ENCODE measurements around the gene IQSEC2. TPM values are rescaled to one million over a fixed set of nuclear protein-coding genes. Genes with fewer than 3 reads are reported as not detected.

IQSEC2 gene
- total and polyA plus RNA-seq, 2 experiments from 2014 or later = 4.4 to 7.0 TPM

- Histone ChIP-seq H3K9me2 (replicated peaks; ENCODE audit: insufficient read depth) (no peaks in the 10 kb centered on the region), H2AFZ (no peak overlapping the region), H3K4me1 (ENCODE audit: insufficient read depth) (peaks cover 9% of the 10 kb centered on the region), H3K4me2 (no peak overlapping the region), H3K79me2 (no peaks in the 10 kb centered on the region), H3K27me3 (no peaks in the 10 kb centered on the region), H3K9me3 (ENCODE audit: low read depth) (no peaks in the 10 kb centered on the region), H3K4me3 (no peak overlapping the region), H3K36me3 (replicated peaks; ENCODE audit: insufficient read depth, low read depth) (no peaks in the 10 kb centered on the region), H3K27ac (no peak overlapping the region), H4K20me1 (ENCODE audit: insufficient read depth, poor library complexity, severe bottlenecking) (no peaks in the 10 kb centered on the region)
- no peak for DNase-seq (ENCODE audit: low spot score)
- 72% methylated on average over 3 of the region's 3 CpGs for WGBS (ENCODE audit: low lambda C conversion rate, missing lambda C conversion rate)
- TF ChIP-seq EZH2 (IDR thresholded peaks at IDR 0.05; ENCODE audit: borderline replicate concordance) (no peak), EZH2phosphoT487 (IDR thresholded peaks at IDR 0.05; ENCODE audit: low read depth, severe bottlenecking, unreplicated experiment) (no peak)
Observed at GRCh38 chrX:53283567-53283966, 2.2 kb upstream of the IQSEC2 start.

GRCh38 chrX:53283099-53283498 is 1.7 kb upstream of the IQSEC2 start:
- H3K36me3 ChIP-seq (replicated peaks; ENCODE audit: insufficient read depth, low read depth) = no peaks in the 10 kb centered on the region
- no peak overlapping the region for H3K27ac ChIP-seq
- 94% methylated on average over 3 of the region's 3 CpGs for WGBS (ENCODE audit: low lambda C conversion rate, missing lambda C conversion rate)
- no peaks in the 10 kb centered on the region for H3K27me3 ChIP-seq
- TF ChIP-seq EZH2phosphoT487 (IDR thresholded peaks at IDR 0.05; ENCODE audit: low read depth, severe bottlenecking, unreplicated experiment) (no peak), CTCF (IDR thresholded peaks at IDR 0.05; ENCODE audit: poor library complexity) (no peak), EZH2 (IDR thresholded peaks at IDR 0.05; ENCODE audit: borderline replicate concordance) (no peak)
- H3K79me2 ChIP-seq = no peaks in the 10 kb centered on the region
- no peak overlapping the region for H2AFZ ChIP-seq
- no peak overlapping the region for H3K4me2 ChIP-seq
- H3K4me3 ChIP-seq = no peak overlapping the region
- no peaks in the 10 kb centered on the region for H3K9me3 ChIP-seq (ENCODE audit: low read depth)
- H4K20me1 ChIP-seq (ENCODE audit: insufficient read depth, poor library complexity, severe bottlenecking) = no peaks in the 10 kb centered on the region
- DNase-seq (ENCODE audit: low spot score) = no peak
- H3K9me2 ChIP-seq (replicated peaks; ENCODE audit: insufficient read depth) = no peaks in the 10 kb centered on the region
- peaks cover 9% of the 10 kb centered on the region for H3K4me1 ChIP-seq (ENCODE audit: insufficient read depth)

GRCh38 chrX:53281963-53282695 is 745 bp upstream of the IQSEC2 start:
- Histone ChIP-seq H3K4me3 (no peak overlapping the region), H4K20me1 (ENCODE audit: insufficient read depth, poor library complexity, severe bottlenecking) (no peaks in the 10 kb centered on the region), H2AFZ (no peak overlapping the region), H3K4me2 (peak overlapping the region; percentile 73), H3K27ac (peak overlapping the region; percentile 70), H3K9me2 (replicated peaks; ENCODE audit: insufficient read depth) (no peaks in the 10 kb centered on the region), H3K36me3 (replicated peaks; ENCODE audit: insufficient read depth, low read depth) (no peaks in the 10 kb centered on the region), H3K4me1 (ENCODE audit: insufficient read depth) (peaks cover 9% of the 10 kb centered on the region), H3K27me3 (no peaks in the 10 kb centered on the region), H3K9me3 (ENCODE audit: low read depth) (no peaks in the 10 kb centered on the region), H3K79me2 (no peaks in the 10 kb centered on the region)
- WGBS (ENCODE audit: low lambda C conversion rate, missing lambda C conversion rate) = 52% methylated on average over 5 of the region's 5 CpGs
- no peak for TF ChIP-seq CTCF (IDR thresholded peaks at IDR 0.05; ENCODE audit: poor library complexity)
- no peak for TF ChIP-seq EZH2 (IDR thresholded peaks at IDR 0.05; ENCODE audit: borderline replicate concordance)
- no peak for TF ChIP-seq EZH2phosphoT487 (IDR thresholded peaks at IDR 0.05; ENCODE audit: low read depth, severe bottlenecking, unreplicated experiment)
- DNase-seq (ENCODE audit: low spot score) = no peak

Measured in hepatocyte (in vitro differentiated cells).